ENCODE data around the gene BHMT.

BHMT gene

GRCh38 chr5:79086116-79086515, 25.5 kb upstream of the BHMT start:
- Histone ChIP-seq H3K4me1 (ENCODE audit: control insufficient read depth, low read depth, low read length) (no peaks in the 10 kb centered on the region), H3K9ac (ENCODE audit: low read length) (no peak overlapping the region), H3K4ac (ENCODE audit: low read depth, low read length) (no peak overlapping the region), H3K36me3 (ENCODE audit: control insufficient read depth, insufficient read depth, low read length) (no peaks in the 10 kb centered on the region), H4K5ac (ENCODE audit: low read length) (no peak overlapping the region), H3K18ac (ENCODE audit: low read length) (no peak overlapping the region), H3K56ac (ENCODE audit: low read length) (no peak overlapping the region), H2BK120ac (ENCODE audit: low read depth, low read length) (no peak overlapping the region), H2BK5ac (ENCODE audit: low read length) (no peak overlapping the region), H2BK15ac (replicated peaks; ENCODE audit: low read depth) (no peak overlapping the region), H3K4me3 (ENCODE audit: low read length) (no peak overlapping the region), H3K27me3 (ENCODE audit: insufficient read depth, low read length, poor library complexity) (no peaks in the 10 kb centered on the region), H3K4me2 (ENCODE audit: low read length) (no peak overlapping the region), H3K27ac (ENCODE audit: low read depth, low read length) (no peak overlapping the region), H2AK5ac (ENCODE audit: low read length) (no peak overlapping the region), H3K79me2 (ENCODE audit: control insufficient read depth, insufficient read depth, low read length) (no peaks in the 10 kb centered on the region), H4K8ac (ENCODE audit: low read depth, low read length) (no peak overlapping the region), H3K79me1 (ENCODE audit: low read length) (no peaks in the 10 kb centered on the region), H3K23ac (ENCODE audit: low read length) (no peak overlapping the region)
- no CpG with 5 or more reads among the region's 2 CpGs for WGBS (ENCODE audit: extremely low coverage, insufficient coverage, low lambda C conversion rate)
- no peak for DNase-seq

- Histone ChIP-seq H3K4me1 (ENCODE audit: control insufficient read depth, low read depth, low read length) (no peaks in the 10 kb centered on the region), H3K23ac (ENCODE audit: low read length) (no peak overlapping the region), H3K27ac (ENCODE audit: low read depth, low read length) (no peak overlapping the region), H3K27me3 (ENCODE audit: insufficient read depth, low read length, poor library complexity) (no peaks in the 10 kb centered on the region), H3K36me3 (ENCODE audit: control insufficient read depth, insufficient read depth, low read length) (no peaks in the 10 kb centered on the region), H3K18ac (ENCODE audit: low read length) (no peak overlapping the region), H3K9ac (ENCODE audit: low read length) (no peak overlapping the region), H3K79me1 (ENCODE audit: low read length) (no peaks in the 10 kb centered on the region), H2AK5ac (ENCODE audit: low read length) (no peak overlapping the region), H3K4ac (ENCODE audit: low read depth, low read length) (no peak overlapping the region), H2BK15ac (replicated peaks; ENCODE audit: low read depth) (no peak overlapping the region), H3K56ac (ENCODE audit: low read length) (no peak overlapping the region), H2BK5ac (ENCODE audit: low read length) (no peak overlapping the region), H3K79me2 (ENCODE audit: control insufficient read depth, insufficient read depth, low read length) (no peaks in the 10 kb centered on the region), H3K4me3 (ENCODE audit: low read length) (no peak overlapping the region), H4K5ac (ENCODE audit: low read length) (no peak overlapping the region), H3K4me2 (ENCODE audit: low read length) (no peak overlapping the region), H2BK120ac (ENCODE audit: low read depth, low read length) (no peak overlapping the region), H4K8ac (ENCODE audit: low read depth, low read length) (no peak overlapping the region)
- no peak for DNase-seq
- no CpG with 5 or more reads among the region's 4 CpGs for WGBS (ENCODE audit: extremely low coverage, insufficient coverage, low lambda C conversion rate)
Measured at GRCh38 chr5:79088507-79088906, 23.1 kb upstream of the BHMT start.

GRCh38 chr5:79091064-79091463, 20.5 kb upstream of the BHMT start:
- H3K36me3 ChIP-seq (ENCODE audit: control insufficient read depth, insufficient read depth, low read length): no peaks in the 10 kb centered on the region
- H3K4ac ChIP-seq (ENCODE audit: low read depth, low read length): no peak overlapping the region
- H3K18ac ChIP-seq (ENCODE audit: low read length): no peak overlapping the region
- no peak overlapping the region for H2BK15ac ChIP-seq (replicated peaks; ENCODE audit: low read depth)
- no peak overlapping the region for H4K5ac ChIP-seq (ENCODE audit: low read length)
- H3K27ac ChIP-seq (ENCODE audit: low read depth, low read length): no peak overlapping the region
- WGBS (ENCODE audit: extremely low coverage, insufficient coverage, low lambda C conversion rate): no CpG with 5 or more reads among the region's 3 CpGs
- no peaks in the 10 kb centered on the region for H3K79me2 ChIP-seq (ENCODE audit: control insufficient read depth, insufficient read depth, low read length)
- no peaks in the 10 kb centered on the region for H3K27me3 ChIP-seq (ENCODE audit: insufficient read depth, low read length, poor library complexity)
- no peak overlapping the region for H3K23ac ChIP-seq (ENCODE audit: low read length)
- no peak overlapping the region for H4K8ac ChIP-seq (ENCODE audit: low read depth, low read length)
- no peak overlapping the region for H3K9ac ChIP-seq (ENCODE audit: low read length)
- no peak overlapping the region for H3K4me3 ChIP-seq (ENCODE audit: low read length)
- H3K4me2 ChIP-seq (ENCODE audit: low read length): no peak overlapping the region
- H3K56ac ChIP-seq (ENCODE audit: low read length): no peak overlapping the region
- no peak overlapping the region for H2BK120ac ChIP-seq (ENCODE audit: low read depth, low read length)
- no peak overlapping the region for H2BK5ac ChIP-seq (ENCODE audit: low read length)
- H3K79me1 ChIP-seq (ENCODE audit: low read length): no peaks in the 10 kb centered on the region
- H2AK5ac ChIP-seq (ENCODE audit: low read length): no peak overlapping the region
- DNase-seq: no peak
- no peaks in the 10 kb centered on the region for H3K4me1 ChIP-seq (ENCODE audit: control insufficient read depth, low read depth, low read length)

- no peak overlapping the region for H3K27ac ChIP-seq (ENCODE audit: low read depth, low read length)
- H3K18ac ChIP-seq (ENCODE audit: low read length): no peak overlapping the region
- H2BK15ac ChIP-seq (replicated peaks; ENCODE audit: low read depth): no peak overlapping the region
Measured at GRCh38 chr5:79093762-79094161, 17.8 kb upstream of the BHMT start.

GRCh38 chr5:79105868-79106267, 5.7 kb upstream of the BHMT start:
- Histone ChIP-seq H2BK15ac (replicated peaks; ENCODE audit: low read depth) (no peak overlapping the region), H3K27ac (ENCODE audit: low read depth, low read length) (no peak overlapping the region), H2AK5ac (ENCODE audit: low read length) (no peak overlapping the region), H3K4ac (ENCODE audit: low read depth, low read length) (no peak overlapping the region), H2BK120ac (ENCODE audit: low read depth, low read length) (no peak overlapping the region), H3K4me1 (ENCODE audit: control insufficient read depth, low read depth, low read length) (no peaks in the 10 kb centered on the region), H4K8ac (ENCODE audit: low read depth, low read length) (no peak overlapping the region), H3K18ac (ENCODE audit: low read length) (no peak overlapping the region), H4K5ac (ENCODE audit: low read length) (no peak overlapping the region), H3K23ac (ENCODE audit: low read length) (no peak overlapping the region), H3K36me3 (ENCODE audit: control insufficient read depth, insufficient read depth, low read length) (no peaks in the 10 kb centered on the region), H3K27me3 (ENCODE audit: insufficient read depth, low read length, poor library complexity) (no peaks in the 10 kb centered on the region), H3K79me2 (ENCODE audit: control insufficient read depth, insufficient read depth, low read length) (no peaks in the 10 kb centered on the region), H3K9ac (ENCODE audit: low read length) (no peak overlapping the region), H3K56ac (ENCODE audit: low read length) (no peak overlapping the region), H3K4me2 (ENCODE audit: low read length) (no peak overlapping the region), H3K4me3 (ENCODE audit: low read length) (no peak overlapping the region), H2BK5ac (ENCODE audit: low read length) (no peak overlapping the region), H3K79me1 (ENCODE audit: low read length) (no peaks in the 10 kb centered on the region)
- no peak for DNase-seq
- WGBS (ENCODE audit: extremely low coverage, insufficient coverage, low lambda C conversion rate): no CpG with 5 or more reads among the region's 2 CpGs

More at GRCh38 chr5:79093762-79094161, 17.8 kb upstream of the BHMT start:
- no peak overlapping the region for H2AK5ac ChIP-seq (ENCODE audit: low read length)
- H3K4me3 ChIP-seq (ENCODE audit: low read length): no peak overlapping the region
- no peak overlapping the region for H2BK120ac ChIP-seq (ENCODE audit: low read depth, low read length)
- H3K79me1 ChIP-seq (ENCODE audit: low read length): no peaks in the 10 kb centered on the region
- WGBS (ENCODE audit: extremely low coverage, insufficient coverage, low lambda C conversion rate): no CpG with 5 or more reads among the region's 3 CpGs
- DNase-seq: peak; percentile 55
- H3K23ac ChIP-seq (ENCODE audit: low read length): no peak overlapping the region
- H3K27me3 ChIP-seq (ENCODE audit: insufficient read depth, low read length, poor library complexity): no peaks in the 10 kb centered on the region
- no peak overlapping the region for H3K4ac ChIP-seq (ENCODE audit: low read depth, low read length)
- H3K36me3 ChIP-seq (ENCODE audit: control insufficient read depth, insufficient read depth, low read length): no peaks in the 10 kb centered on the region
- no peaks in the 10 kb centered on the region for H3K4me1 ChIP-seq (ENCODE audit: control insufficient read depth, low read depth, low read length)
- no peak overlapping the region for H4K8ac ChIP-seq (ENCODE audit: low read depth, low read length)
- no peak overlapping the region for H3K4me2 ChIP-seq (ENCODE audit: low read length)
- H3K56ac ChIP-seq (ENCODE audit: low read length): no peak overlapping the region
- H2BK5ac ChIP-seq (ENCODE audit: low read length): no peak overlapping the region
- H3K79me2 ChIP-seq (ENCODE audit: control insufficient read depth, insufficient read depth, low read length): no peaks in the 10 kb centered on the region
- no peak overlapping the region for H4K5ac ChIP-seq (ENCODE audit: low read length)
- no peak overlapping the region for H3K9ac ChIP-seq (ENCODE audit: low read length)

- H2AK5ac ChIP-seq (ENCODE audit: low read length): no peak overlapping the region
- no peak overlapping the region for H2BK5ac ChIP-seq (ENCODE audit: low read length)
- no peak overlapping the region for H3K27ac ChIP-seq (ENCODE audit: low read depth, low read length)
- H2BK120ac ChIP-seq (ENCODE audit: low read depth, low read length): no peak overlapping the region
- no peak overlapping the region for H4K5ac ChIP-seq (ENCODE audit: low read length)
- H3K23ac ChIP-seq (ENCODE audit: low read length): no peak overlapping the region
- no peak overlapping the region for H4K8ac ChIP-seq (ENCODE audit: low read depth, low read length)
- H3K56ac ChIP-seq (ENCODE audit: low read length): no peak overlapping the region
- no peak overlapping the region for H3K4ac ChIP-seq (ENCODE audit: low read depth, low read length)
- H3K4me1 ChIP-seq (ENCODE audit: control insufficient read depth, low read depth, low read length): no peaks in the 10 kb centered on the region
- no peak overlapping the region for H3K18ac ChIP-seq (ENCODE audit: low read length)
- peaks cover 12% of the 10 kb centered on the region for H3K27me3 ChIP-seq (ENCODE audit: insufficient read depth, low read length, poor library complexity)
- peak; percentile 9 for DNase-seq
- no peak overlapping the region for H2BK15ac ChIP-seq (replicated peaks; ENCODE audit: low read depth)
- no peak overlapping the region for H3K9ac ChIP-seq (ENCODE audit: low read length)
- WGBS (ENCODE audit: extremely low coverage, insufficient coverage, low lambda C conversion rate): no CpG with 5 or more reads among the region's 7 CpGs
- no peaks in the 10 kb centered on the region for H3K79me2 ChIP-seq (ENCODE audit: control insufficient read depth, insufficient read depth, low read length)
- no peak overlapping the region for H3K4me3 ChIP-seq (ENCODE audit: low read length)
- no peak overlapping the region for H3K4me2 ChIP-seq (ENCODE audit: low read length)
- no peaks in the 10 kb centered on the region for H3K79me1 ChIP-seq (ENCODE audit: low read length)
- H3K36me3 ChIP-seq (ENCODE audit: control insufficient read depth, insufficient read depth, low read length): no peaks in the 10 kb centered on the region
Measured at GRCh38 chr5:79107020-79107796, 4.4 kb upstream of the BHMT start.
